ENCODE measurements around the gene MEGF6.
A peak's percentile ranks its signal among the peaks of the same experiment; 100 is the strongest.

The MEGF6 gene

GRCh38 chr1:3547055-3548005 lies 64.0 kb downstream of the MEGF6 start:
- Histone ChIP-seq H3K27ac (ENCODE audit: low read length, poor library complexity, severe bottlenecking) (no peak overlapping the region), H3K18ac (ENCODE audit: low read depth in 1 of 2, low read length in 2 of 2) (no peak overlapping the region), H2BK12ac (ENCODE audit: low read length in 2 of 2) (no peak overlapping the region), H3K36me3 (ENCODE audit: control insufficient read depth in 1 of 2, insufficient read depth in 2 of 2, low read depth in 1 of 2, low read length in 2 of 2) (peaks cover 0 to 6% of the 10 kb centered on the region in 2 experiments), H2AK5ac (ENCODE audit: low read length, severe bottlenecking) (peak overlapping the region; percentile 19), H4K91ac (ENCODE audit: low read length) (peak overlapping the region; percentile 11), H2BK5ac (ENCODE audit: low read depth, low read length, poor library complexity, severe bottlenecking) (no peak overlapping the region), H3K27me3 (ENCODE audit: control insufficient read depth in 1 of 2, insufficient read depth in 1 of 2, low read length in 2 of 2) (peaks cover 25 to 85% of the 10 kb centered on the region in 2 experiments), H3K14ac (ENCODE audit: low read length in 2 of 2) (no peak overlapping the region), H4K8ac (ENCODE audit: low read length) (no peak overlapping the region), H3K4me1 (ENCODE audit: control insufficient read depth, insufficient read depth, low read depth, low read length) (peaks cover 55% of the 10 kb centered on the region), H2BK120ac (ENCODE audit: low read depth, low read length) (no peak overlapping the region), H3K4ac (ENCODE audit: low read depth in 1 of 2, low read length in 2 of 2) (no peak overlapping the region), H2AFZ (ENCODE audit: low read depth, low read length) (no peak overlapping the region), H3K4me2 (ENCODE audit: low read length, poor library complexity, severe bottlenecking) (no peak overlapping the region), H3K79me1 (replicated peaks; ENCODE audit: low read length, poor library complexity, severe bottlenecking) (no peaks in the 10 kb centered on the region), H3K9ac (ENCODE audit: low read length) (no peak overlapping the region), H2BK15ac (ENCODE audit: low read depth, poor library complexity, severe bottlenecking) (no peak overlapping the region), H3K23ac (ENCODE audit: low read length in 2 of 2) (no peak overlapping the region), H3K9me3 (ENCODE audit: control insufficient read depth, low read length) (no peaks in the 10 kb centered on the region), H3K4me3 (ENCODE audit: insufficient read depth in 1 of 2, low read depth in 1 of 2, low read length in 2 of 2) (peak overlapping the region in 1 of 2 experiments; percentile 7)
- DNase-seq = no peak
- WGBS = 83% methylated on average over 38 of the region's 38 CpGs

GRCh38 chr1:3546048-3546384 lies 65.3 kb downstream of the MEGF6 start:
- H3K4me2 ChIP-seq (ENCODE audit: low read length, poor library complexity, severe bottlenecking) = no peak overlapping the region
- peak overlapping the region; percentile 52 for H2BK15ac ChIP-seq (ENCODE audit: low read depth, poor library complexity, severe bottlenecking)
- H3K4me3 ChIP-seq (ENCODE audit: insufficient read depth in 1 of 2, low read depth in 1 of 2, low read length in 2 of 2) = no peak overlapping the region
- H3K4ac ChIP-seq (ENCODE audit: low read depth in 1 of 2, low read length in 2 of 2) = no peak overlapping the region
- no peak overlapping the region for H3K27ac ChIP-seq (ENCODE audit: low read length, poor library complexity, severe bottlenecking)
- H2AFZ ChIP-seq (ENCODE audit: low read depth, low read length) = no peak overlapping the region
- no peaks in the 10 kb centered on the region for H3K79me1 ChIP-seq (replicated peaks; ENCODE audit: low read length, poor library complexity, severe bottlenecking)
- no peak overlapping the region for H3K9ac ChIP-seq (ENCODE audit: low read length)
- H2BK12ac ChIP-seq (ENCODE audit: low read length in 2 of 2) = no peak overlapping the region
- no peak overlapping the region for H2AK5ac ChIP-seq (ENCODE audit: low read length, severe bottlenecking)
- no peak overlapping the region for H4K91ac ChIP-seq (ENCODE audit: low read length)
- H2BK5ac ChIP-seq (ENCODE audit: low read depth, low read length, poor library complexity, severe bottlenecking) = no peak overlapping the region
- no peak overlapping the region for H3K23ac ChIP-seq (ENCODE audit: low read length in 2 of 2)
- H3K14ac ChIP-seq (ENCODE audit: low read length in 2 of 2) = no peak overlapping the region
- H3K18ac ChIP-seq (ENCODE audit: low read depth in 1 of 2, low read length in 2 of 2) = no peak overlapping the region
- H2BK120ac ChIP-seq (ENCODE audit: low read depth, low read length) = no peak overlapping the region
- peaks cover 56% of the 10 kb centered on the region for H3K4me1 ChIP-seq (ENCODE audit: control insufficient read depth, insufficient read depth, low read depth, low read length)
- WGBS = 76% methylated on average over 3 of the region's 4 CpGs
- peaks cover 22 to 82% of the 10 kb centered on the region in 2 experiments for H3K27me3 ChIP-seq (ENCODE audit: control insufficient read depth in 1 of 2, insufficient read depth in 1 of 2, low read length in 2 of 2)
- H3K36me3 ChIP-seq (ENCODE audit: control insufficient read depth in 1 of 2, insufficient read depth in 2 of 2, low read depth in 1 of 2, low read length in 2 of 2) = peaks cover 0 to 6% of the 10 kb centered on the region in 2 experiments
- DNase-seq = no peak
- H3K9me3 ChIP-seq (ENCODE audit: control insufficient read depth, low read length) = no peaks in the 10 kb centered on the region
- H4K8ac ChIP-seq (ENCODE audit: low read length) = no peak overlapping the region

GRCh38 chr1:3545363-3546047 lies 65.8 kb downstream of the MEGF6 start:
- H3K9ac ChIP-seq (ENCODE audit: low read length) = no peak overlapping the region
- no peaks in the 10 kb centered on the region for H3K79me1 ChIP-seq (replicated peaks; ENCODE audit: low read length, poor library complexity, severe bottlenecking)
- no peak overlapping the region for H2BK5ac ChIP-seq (ENCODE audit: low read depth, low read length, poor library complexity, severe bottlenecking)
- no peak overlapping the region for H3K4me2 ChIP-seq (ENCODE audit: low read length, poor library complexity, severe bottlenecking)
- no peak overlapping the region for H2BK120ac ChIP-seq (ENCODE audit: low read depth, low read length)
- no peak overlapping the region for H3K4me3 ChIP-seq (ENCODE audit: insufficient read depth in 1 of 2, low read depth in 1 of 2, low read length in 2 of 2)
- no peak overlapping the region for H4K91ac ChIP-seq (ENCODE audit: low read length)
- 74% methylated on average over 15 of the region's 21 CpGs for WGBS
- no peak overlapping the region for H2AK5ac ChIP-seq (ENCODE audit: low read length, severe bottlenecking)
- peaks cover 22 to 80% of the 10 kb centered on the region in 2 experiments for H3K27me3 ChIP-seq (ENCODE audit: control insufficient read depth in 1 of 2, insufficient read depth in 1 of 2, low read length in 2 of 2)
- H3K9me3 ChIP-seq (ENCODE audit: control insufficient read depth, low read length) = no peaks in the 10 kb centered on the region
- H2BK12ac ChIP-seq (ENCODE audit: low read length in 2 of 2) = no peak overlapping the region
- peaks cover 56% of the 10 kb centered on the region for H3K4me1 ChIP-seq (ENCODE audit: control insufficient read depth, insufficient read depth, low read depth, low read length)
- H2AFZ ChIP-seq (ENCODE audit: low read depth, low read length) = no peak overlapping the region
- H3K27ac ChIP-seq (ENCODE audit: low read length, poor library complexity, severe bottlenecking) = no peak overlapping the region
- H3K23ac ChIP-seq (ENCODE audit: low read length in 2 of 2) = no peak overlapping the region
- no peak overlapping the region for H3K18ac ChIP-seq (ENCODE audit: low read depth in 1 of 2, low read length in 2 of 2)
- no peak overlapping the region for H3K4ac ChIP-seq (ENCODE audit: low read depth in 1 of 2, low read length in 2 of 2)
- no peak overlapping the region for H2BK15ac ChIP-seq (ENCODE audit: low read depth, poor library complexity, severe bottlenecking)
- peaks cover 0 to 6% of the 10 kb centered on the region in 2 experiments for H3K36me3 ChIP-seq (ENCODE audit: control insufficient read depth in 1 of 2, insufficient read depth in 2 of 2, low read depth in 1 of 2, low read length in 2 of 2)
- H4K8ac ChIP-seq (ENCODE audit: low read length) = no peak overlapping the region
- DNase-seq = peak; percentile 7
- H3K14ac ChIP-seq (ENCODE audit: low read length in 2 of 2) = no peak overlapping the region
